Muscle of leg (tissue), 11 donors: ENCODE data around the gene NODAL. TPM values are rescaled to one million over a fixed set of nuclear protein-coding genes. Genes with fewer than 3 reads are reported as not detected.

Source experiments
- DNase-seq: peaks from one replicate; pipeline ENCODE4 v3.0.0; 2013
- H3K27ac ChIP-seq: one replicate; pipeline ENCODE4 v1.5.1; 2013; ENCODE audit warnings: mild to moderate bottlenecking, low read length, control low read depth
- H3K27me3 ChIP-seq: one replicate; pipeline ENCODE4 v1.6.1; 2013; ENCODE audit warnings: low read length; ENCODE audit not compliant: control insufficient read depth, insufficient read depth
- H3K36me3 ChIP-seq: one replicate; pipeline ENCODE4 v1.6.1; 2013; ENCODE audit warnings: low read length; ENCODE audit not compliant: control insufficient read depth, insufficient read depth
- H3K4me1 ChIP-seq: one replicate; pipeline ENCODE4 v1.6.1; 2013; ENCODE audit warnings: low read length; ENCODE audit not compliant: control insufficient read depth, insufficient read depth
- H3K4me3 ChIP-seq: one replicate; pipeline ENCODE4 v1.5.1; 2013; ENCODE audit warnings: low read length, control low read depth
- H3K9me3 ChIP-seq: replicated peaks from 2 replicates; pipeline ENCODE4 v1.6.1; 2013; ENCODE audit warnings: low read depth, low read length; ENCODE audit not compliant: control insufficient read depth
- whole genome bisulfite sequencing: methylation state at CpG from one replicate; pipeline ENCODE4 v1.1.5; 2013; ENCODE audit warnings: missing lambda C conversion rate; ENCODE audit not compliant: insufficient coverage; 5-methylcytosine and 5-hydroxymethylcytosine counted together
- polyA plus RNA-seq, 8 donors: library from polyadenylated mRNA; unstranded; fragments of 120-200 nt; gene quantifications; one replicate each; pipeline versions ENCODE4 v1.2.1 to v1.2.3, GENCODE V29; 2013; ENCODE audit warnings: inconsistent platforms in 1 of 8, low replicate concordance in 1 of 8; ENCODE audit not compliant: insufficient read length in 8 of 8, insufficient read depth in 1 of 8
- total RNA-seq: library from RNA; stranded (reverse); fragments of 120-200 nt; gene quantifications from one replicate; pipeline ENCODE4 v1.2.4, GENCODE V29; 2013

NODAL gene
- total and polyA plus RNA-seq, 9 donors: 0.04 to 0.53 (median 0.22) TPM

- H3K9me3 ChIP-seq: no peaks in the 10 kb centered on the region
- DNase-seq: no peak
- no peaks in the 10 kb centered on the region for H3K27me3 ChIP-seq
- no peak overlapping the region for H3K4me3 ChIP-seq
- peaks cover 75% of the 10 kb centered on the region for H3K4me1 ChIP-seq
- H3K27ac ChIP-seq: peak overlapping the region; percentile 38
- WGBS: 67% methylated on average over 4 of the region's 6 CpGs
- H3K36me3 ChIP-seq: peaks cover 31% of the 10 kb centered on the region
Measured at GRCh38 chr10:70432561-70433263, 8.8 kb downstream of the NODAL start.

- H3K36me3 ChIP-seq: peaks cover 34% of the 10 kb centered on the region
- no peak overlapping the region for H3K4me3 ChIP-seq
- DNase-seq: peak; percentile 75
- no peaks in the 10 kb centered on the region for H3K9me3 ChIP-seq
- WGBS: 44% methylated on average over 3 of the region's 4 CpGs
- H3K4me1 ChIP-seq: peaks cover 80% of the 10 kb centered on the region
- H3K27me3 ChIP-seq: no peaks in the 10 kb centered on the region
- H3K27ac ChIP-seq: peak overlapping the region; percentile 75
Measured at GRCh38 chr10:70432101-70432500, 9.4 kb downstream of the NODAL start.

GRCh38 chr10:70430493-70431445 is 10.7 kb downstream of the NODAL start:
- no peak overlapping the region for H3K4me3 ChIP-seq
- 48% methylated on average over 4 of the region's 6 CpGs for WGBS
- H3K27me3 ChIP-seq: no peaks in the 10 kb centered on the region
- peak overlapping the region; percentile 75 for H3K27ac ChIP-seq
- no peaks in the 10 kb centered on the region for H3K9me3 ChIP-seq
- peak; percentile 90 for DNase-seq
- peaks cover 35% of the 10 kb centered on the region for H3K36me3 ChIP-seq
- peaks cover 85% of the 10 kb centered on the region for H3K4me1 ChIP-seq

GRCh38 chr10:70426823-70427222 is 14.7 kb downstream of the NODAL start:
- Histone ChIP-seq H3K36me3 (peaks cover 52% of the 10 kb centered on the region), H3K27ac (peak overlapping the region; percentile 59), H3K4me1 (peaks cover 58% of the 10 kb centered on the region), H3K27me3 (no peaks in the 10 kb centered on the region), H3K4me3 (no peak overlapping the region), H3K9me3 (no peaks in the 10 kb centered on the region)
- WGBS: 93% methylated on average over 3 of the region's 3 CpGs
- DNase-seq: peak; percentile 86

- peaks cover 41% of the 10 kb centered on the region for H3K4me1 ChIP-seq
Measured at GRCh38 chr10:70425096-70425495, 16.4 kb downstream of the NODAL start.

GRCh38 chr10:70424320-70424719 is 17.2 kb downstream of the NODAL start:
- no CpG with 5 or more reads among the region's 3 CpGs for WGBS
- no peaks in the 10 kb centered on the region for H3K27me3 ChIP-seq
- no peaks in the 10 kb centered on the region for H3K9me3 ChIP-seq
- no peak overlapping the region for H3K4me3 ChIP-seq
- DNase-seq: no peak
- peaks cover 34% of the 10 kb centered on the region for H3K4me1 ChIP-seq
- H3K27ac ChIP-seq: no peak overlapping the region
- peaks cover 63% of the 10 kb centered on the region for H3K36me3 ChIP-seq

More at GRCh38 chr10:70425096-70425495, 16.4 kb downstream of the NODAL start:
- Histone ChIP-seq H3K9me3 (no peaks in the 10 kb centered on the region), H3K4me3 (no peak overlapping the region), H3K36me3 (peaks cover 63% of the 10 kb centered on the region), H3K27me3 (no peaks in the 10 kb centered on the region), H3K27ac (no peak overlapping the region)
- 60% methylated on average over 2 of the region's 3 CpGs for WGBS
- DNase-seq: no peak

- no peak for DNase-seq
- peaks cover 33% of the 10 kb centered on the region for H3K36me3 ChIP-seq
- H3K4me3 ChIP-seq: no peak overlapping the region
- no peaks in the 10 kb centered on the region for H3K9me3 ChIP-seq
- H3K27me3 ChIP-seq: no peaks in the 10 kb centered on the region
- 100% methylated on average over 2 of the region's 3 CpGs for WGBS
- H3K27ac ChIP-seq: no peak overlapping the region
- H3K4me1 ChIP-seq: no peaks in the 10 kb centered on the region
Measured at GRCh38 chr10:70418713-70419112, 22.8 kb downstream of the NODAL start.

- Histone ChIP-seq H3K4me1 (no peaks in the 10 kb centered on the region), H3K27me3 (no peaks in the 10 kb centered on the region), H3K27ac (no peak overlapping the region), H3K9me3 (no peaks in the 10 kb centered on the region), H3K4me3 (no peak overlapping the region), H3K36me3 (peaks cover 31% of the 10 kb centered on the region)
- DNase-seq: no peak
- no CpG with 5 or more reads among the region's 1 CpG for WGBS
Measured at GRCh38 chr10:70418229-70418628, 23.3 kb downstream of the NODAL start.

GRCh38 chr10:70417568-70417967 is 23.9 kb downstream of the NODAL start:
- no peaks in the 10 kb centered on the region for H3K9me3 ChIP-seq
- H3K36me3 ChIP-seq: peaks cover 26% of the 10 kb centered on the region
- no peak overlapping the region for H3K27ac ChIP-seq
- no peaks in the 10 kb centered on the region for H3K4me1 ChIP-seq
- no CpG with 5 or more reads among the region's 1 CpG for WGBS
- H3K4me3 ChIP-seq: no peak overlapping the region
- no peaks in the 10 kb centered on the region for H3K27me3 ChIP-seq
- DNase-seq: no peak

GRCh38 chr10:70412356-70412755 is 29.1 kb downstream of the NODAL start:
- DNase-seq: no peak
- no peaks in the 10 kb centered on the region for H3K9me3 ChIP-seq
- peaks cover 4% of the 10 kb centered on the region for H3K4me1 ChIP-seq
- no peak overlapping the region for H3K27ac ChIP-seq
- H3K4me3 ChIP-seq: no peak overlapping the region
- no peaks in the 10 kb centered on the region for H3K27me3 ChIP-seq
- WGBS: no CpG with 5 or more reads among the region's 4 CpGs
- no peaks in the 10 kb centered on the region for H3K36me3 ChIP-seq
